GM18502 (cell line): ENCODE data around the gene CT55.
A peak's percentile ranks its signal among the peaks of the same experiment; 100 is the strongest.
"Not testable (repeated sequence)": the region's sequence is repeated elsewhere in the genome, so short reads cannot be mapped to it uniquely, and the experiment has no call there.

Source experiments
- ATAC-seq: cut with Tn5 transposase; IDR thresholded peaks from one replicate; pipeline ENCODE4 v1.9.1; 2021; ENCODE audit warnings: mild to moderate bottlenecking; ENCODE audit not compliant: unreplicated experiment, poor library complexity

Gene CT55

DNA sequence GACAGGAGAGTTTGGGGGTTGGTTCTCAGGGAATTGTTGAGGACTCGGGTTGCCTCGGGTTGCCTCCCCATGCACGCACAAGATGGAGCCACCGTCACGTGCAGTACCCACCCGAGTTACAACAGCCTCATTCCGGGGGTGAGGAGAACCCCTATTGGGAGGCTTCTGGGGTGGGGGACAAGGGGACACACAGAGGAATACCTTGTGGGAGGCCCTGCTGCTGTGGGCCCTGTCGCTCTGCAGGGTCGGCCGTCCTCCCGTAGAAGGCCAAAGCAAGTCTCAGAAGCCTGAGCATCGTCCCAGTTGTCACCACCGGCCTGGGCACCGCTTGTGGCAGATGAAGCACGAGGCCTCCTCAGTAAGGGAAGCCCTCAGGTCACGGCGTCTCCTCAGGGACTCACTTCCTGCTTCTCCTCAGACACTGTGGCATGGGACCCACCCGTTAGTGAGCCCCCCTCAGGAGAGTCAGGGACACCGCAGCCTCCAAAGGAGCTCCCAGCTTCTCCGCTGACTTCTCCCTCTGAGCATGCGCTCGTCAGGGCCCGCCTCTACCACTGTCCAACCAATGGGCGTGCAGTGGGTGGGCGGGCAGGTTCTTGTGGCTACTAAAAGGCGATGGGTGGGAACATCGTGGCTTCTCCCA lies at the start of gene CT55:
Gene CT55 (minus strand): TSS at position 522 of the 643 bp plus-strand sequence. CDS start 227 bp downstream, at position 295.
- ATAC-seq = no peak

DNA sequence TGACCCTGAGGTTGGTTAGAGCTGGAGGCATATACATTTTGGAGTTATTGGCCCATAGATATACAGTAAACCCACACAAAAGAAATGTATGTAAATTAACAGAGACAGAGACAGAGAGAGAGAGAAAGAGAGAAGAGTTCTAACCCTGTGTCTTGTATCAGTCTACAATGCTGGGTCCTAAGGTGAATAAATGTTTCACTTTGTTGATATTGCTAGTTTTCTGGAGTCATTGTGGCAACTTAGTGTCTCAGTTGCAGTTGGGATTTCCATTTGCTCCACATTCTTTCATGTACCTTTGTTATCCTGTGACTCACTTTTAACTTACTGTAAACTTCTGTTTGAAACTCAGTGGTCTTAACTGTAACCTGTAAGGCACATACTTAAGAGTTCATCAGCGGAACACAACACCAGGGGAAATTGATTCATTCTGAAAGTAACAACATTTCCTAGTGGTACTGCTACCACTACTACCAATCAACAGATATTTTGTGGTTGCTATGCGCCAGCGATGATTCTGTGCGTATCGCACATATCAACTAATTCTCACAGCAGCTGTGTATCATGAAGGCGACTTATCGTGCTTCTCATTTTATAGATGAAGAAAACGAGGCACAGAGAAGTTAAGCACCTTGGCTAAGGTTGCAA lies 42.1 kb upstream of the CT55 start:
- peak; percentile 86 for ATAC-seq

GRCh38 chrX:135206427-135206826 lies 35.2 kb upstream of the CT55 start:
- ATAC-seq = not testable (repeated sequence)

- ATAC-seq = no peak
Measured at GRCh38 chrX:135200297-135200696, 29.1 kb upstream of the CT55 start.

DNA sequence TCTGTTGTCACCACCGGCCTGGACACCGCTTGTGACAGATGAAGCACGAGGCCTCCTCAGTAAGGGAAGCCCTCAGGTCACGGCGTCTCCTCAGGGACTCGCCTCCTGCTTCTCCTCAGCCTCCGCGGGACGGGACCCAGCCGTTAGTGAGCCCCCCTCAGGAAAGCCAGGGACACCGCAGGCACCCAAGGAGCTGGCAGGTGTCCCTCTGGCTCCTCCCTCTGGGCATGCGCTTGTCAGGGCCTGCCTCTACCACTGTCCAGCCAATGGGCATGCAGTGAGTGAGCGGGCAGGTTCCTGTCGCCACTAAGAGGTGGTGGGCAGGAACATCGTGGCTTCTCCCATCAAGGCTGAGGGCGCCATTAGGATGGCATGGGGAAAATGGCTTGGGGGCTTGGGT lies 23.5 kb upstream of the CT55 start:
- no peak for ATAC-seq

DNA sequence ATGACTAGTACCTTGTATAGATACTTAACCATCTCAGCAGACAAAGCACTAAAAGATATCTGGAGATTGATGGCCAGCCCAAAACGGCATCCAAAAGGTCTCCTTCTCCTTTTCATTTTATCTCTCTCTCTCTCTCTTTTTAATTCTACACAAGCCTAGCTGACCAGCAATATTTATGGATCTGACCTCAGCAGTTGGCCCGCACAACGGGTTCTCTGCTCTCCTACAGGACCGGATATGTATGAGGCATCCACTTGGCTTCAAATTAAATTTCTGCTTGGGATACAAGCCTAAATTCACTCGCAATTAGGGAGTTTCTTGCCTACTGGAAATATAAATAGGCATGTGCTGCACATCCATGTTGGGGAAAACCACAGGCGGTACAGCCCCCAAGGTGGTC lies 22.5 kb upstream of the CT55 start:
- ATAC-seq = no peak

DNA sequence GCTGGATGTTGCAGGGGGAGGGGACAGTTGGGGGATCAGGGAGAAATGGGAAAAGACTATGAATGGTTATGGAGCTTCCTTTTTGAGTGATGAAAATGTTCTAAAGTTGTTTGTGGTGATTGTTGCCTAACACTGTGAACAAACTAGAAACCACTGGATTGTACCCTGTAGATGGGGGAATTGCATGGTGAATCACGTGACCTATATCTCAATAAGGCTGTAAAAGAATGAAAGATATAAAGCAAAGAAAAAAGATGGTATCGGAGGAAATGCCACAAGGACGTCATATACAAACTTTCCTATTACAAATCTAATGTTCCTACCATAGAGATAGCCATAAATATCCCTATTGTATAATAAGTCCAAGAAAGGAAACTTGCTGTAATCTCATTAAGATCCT lies 20.6 kb upstream of the CT55 start:
- ATAC-seq = no peak

GRCh38 chrX:135185795-135186443 lies 14.7 kb upstream of the CT55 start:
- peak; percentile 90 for ATAC-seq

DNA sequence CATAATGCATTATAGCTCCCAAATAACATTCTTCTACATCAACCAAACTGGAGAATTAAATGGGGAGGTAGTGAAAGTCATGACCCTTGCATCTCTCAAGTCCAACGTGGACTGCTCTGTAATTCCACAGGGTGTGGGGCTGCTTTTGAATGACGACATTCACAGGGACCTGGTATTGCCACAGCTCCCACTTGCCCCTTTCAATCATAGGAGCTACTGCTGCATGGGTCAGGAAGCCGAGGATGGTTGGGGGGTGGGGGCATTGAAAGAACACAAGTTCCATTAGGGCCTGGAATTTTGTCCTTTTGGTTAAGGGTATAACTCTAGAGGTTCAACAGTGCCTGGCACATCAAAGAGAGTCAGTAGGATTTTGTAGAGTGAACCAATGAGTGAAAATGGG lies 7.4 kb upstream of the CT55 start:
- ATAC-seq = no peak

DNA sequence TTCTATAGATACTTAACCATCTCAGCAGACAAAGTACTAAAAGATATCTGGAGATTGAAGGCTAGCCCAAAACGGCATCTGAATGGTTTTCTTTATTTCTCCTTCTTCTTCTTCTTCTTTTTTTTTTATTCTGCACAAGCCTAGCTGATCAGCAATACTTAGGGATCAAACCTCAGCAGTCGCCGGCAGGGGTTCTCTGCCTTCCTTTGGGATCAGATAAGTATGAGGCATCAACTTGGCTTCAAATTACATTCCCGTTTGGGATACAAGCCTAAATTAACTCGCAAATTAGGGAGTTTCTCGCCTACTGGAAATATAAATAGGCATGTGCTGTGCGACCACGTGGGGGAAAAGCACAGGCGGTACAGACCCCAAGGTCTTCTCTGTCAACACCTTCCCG lies 730 bp downstream of the CT55 start:
- ATAC-seq = no peak

GRCh38 chrX:135169534-135169933 lies 1.7 kb downstream of the CT55 start:
- ATAC-seq = not testable (repeated sequence)

DNA sequence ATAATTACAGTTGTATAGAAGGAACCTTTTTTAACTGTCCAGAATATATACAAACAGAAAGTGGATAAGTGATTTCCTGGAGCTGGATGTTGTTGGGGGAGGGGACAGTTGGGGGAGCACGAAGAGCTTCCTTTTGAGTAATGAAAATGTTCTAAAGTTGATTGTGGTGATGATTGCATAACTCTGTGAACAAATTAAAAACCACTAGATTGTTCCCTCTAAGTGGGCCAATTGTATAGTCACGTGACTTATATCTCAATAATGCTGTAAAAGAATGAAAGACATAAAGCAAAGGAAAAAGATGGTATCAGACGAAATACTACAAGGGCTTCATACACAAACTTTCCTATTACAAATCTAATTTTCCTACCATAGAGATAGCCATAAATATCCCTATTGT lies 2.7 kb downstream of the CT55 start:
- no peak for ATAC-seq

DNA sequence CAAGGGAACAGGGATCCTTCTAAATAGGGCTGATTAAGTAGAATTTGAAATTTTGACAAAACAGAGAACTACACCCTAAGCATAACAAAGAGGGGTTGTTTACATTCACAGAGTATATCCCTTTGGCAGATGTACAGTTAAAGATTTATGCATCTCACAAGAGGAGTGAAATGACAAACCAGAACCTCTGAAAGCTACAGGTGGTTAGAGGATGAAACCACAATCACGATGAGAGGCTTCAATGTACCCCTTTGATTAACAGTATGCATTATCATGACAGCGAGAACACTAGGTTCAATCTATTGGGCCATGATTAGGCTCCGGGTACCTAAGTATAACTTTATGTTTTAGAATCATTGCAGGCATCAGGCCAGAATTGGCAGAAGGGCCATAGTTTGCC lies 16.5 kb downstream of the CT55 start:
- ATAC-seq = not testable (repeated sequence)

- not testable (repeated sequence) for ATAC-seq
Measured at GRCh38 chrX:135126145-135126544, 45.1 kb downstream of the CT55 start.

DNA sequence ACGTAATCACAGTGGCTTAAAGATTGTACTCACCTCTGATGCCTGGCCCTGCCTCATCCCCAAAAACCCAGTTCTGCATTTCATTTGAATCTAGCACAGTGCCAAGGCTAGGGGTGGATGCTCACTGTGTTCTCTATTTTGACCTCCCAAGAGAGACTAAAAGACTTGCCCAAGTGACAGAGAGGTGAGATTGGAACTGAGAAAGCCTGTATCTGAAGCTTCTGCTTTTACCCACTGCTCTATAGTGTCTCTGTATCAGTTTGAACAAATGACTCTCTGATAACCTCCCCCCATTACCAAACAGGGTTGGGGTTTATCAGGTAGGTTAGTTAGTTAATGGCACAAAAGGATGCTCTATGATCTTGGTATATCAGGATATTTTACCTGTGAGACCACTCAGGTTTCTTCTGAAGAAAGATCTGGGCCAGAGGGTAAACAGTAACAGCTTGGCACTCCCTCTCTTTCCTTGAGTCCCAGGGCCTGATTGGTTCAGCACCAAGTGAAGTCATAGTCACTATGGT lies 51.1 kb downstream of the CT55 start, which contains the start of gene ETDB:
Gene ETDB (minus strand): TSS at position 471 of the 521 bp plus-strand sequence. CDS start 1,265 bp downstream, outside the sequence.
- ATAC-seq = not testable (repeated sequence)

DNA sequence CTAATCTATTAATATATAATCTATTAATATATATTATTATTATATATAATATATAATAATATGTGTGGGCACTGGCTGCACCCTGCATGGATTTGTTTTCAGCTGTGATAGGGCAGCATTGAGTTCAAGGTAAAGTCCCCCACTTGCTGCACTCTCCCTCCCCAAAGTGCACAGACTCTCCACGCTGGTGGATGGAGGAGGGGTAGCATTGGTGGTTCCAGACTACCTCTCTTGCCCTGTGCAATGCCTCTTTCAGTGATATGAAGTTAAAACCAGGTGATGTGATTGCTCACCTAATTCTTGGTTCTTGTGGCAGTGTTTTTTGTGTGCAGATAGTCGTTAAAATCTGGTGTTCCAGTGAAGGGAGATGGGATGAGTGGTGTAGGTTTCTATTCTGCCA lies 55.1 kb downstream of the CT55 start:
- not testable (repeated sequence) for ATAC-seq

DNA sequence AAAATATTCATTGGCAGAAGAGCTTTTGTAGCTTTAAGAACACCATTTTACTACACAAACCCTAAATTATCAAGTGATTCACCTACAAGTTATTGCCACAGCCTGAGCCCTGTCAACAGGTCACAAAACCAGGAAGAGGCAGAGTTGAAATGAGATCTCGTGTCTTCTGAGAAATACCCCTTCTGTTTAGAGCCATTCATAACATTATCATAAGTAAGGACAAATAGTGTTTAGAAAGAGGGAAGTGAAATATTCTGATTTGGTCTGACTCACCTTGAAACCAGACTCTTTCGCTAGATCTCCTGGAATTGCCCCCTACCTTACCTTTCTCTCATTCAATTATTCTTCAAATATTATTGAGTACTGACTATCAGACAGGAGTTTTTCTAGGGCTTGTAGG lies 56.8 kb downstream of the CT55 start:
- ATAC-seq = peak; percentile 97

- ATAC-seq = no peak
Measured at GRCh38 chrX:135112743-135113142, 58.5 kb downstream of the CT55 start.

DNA sequence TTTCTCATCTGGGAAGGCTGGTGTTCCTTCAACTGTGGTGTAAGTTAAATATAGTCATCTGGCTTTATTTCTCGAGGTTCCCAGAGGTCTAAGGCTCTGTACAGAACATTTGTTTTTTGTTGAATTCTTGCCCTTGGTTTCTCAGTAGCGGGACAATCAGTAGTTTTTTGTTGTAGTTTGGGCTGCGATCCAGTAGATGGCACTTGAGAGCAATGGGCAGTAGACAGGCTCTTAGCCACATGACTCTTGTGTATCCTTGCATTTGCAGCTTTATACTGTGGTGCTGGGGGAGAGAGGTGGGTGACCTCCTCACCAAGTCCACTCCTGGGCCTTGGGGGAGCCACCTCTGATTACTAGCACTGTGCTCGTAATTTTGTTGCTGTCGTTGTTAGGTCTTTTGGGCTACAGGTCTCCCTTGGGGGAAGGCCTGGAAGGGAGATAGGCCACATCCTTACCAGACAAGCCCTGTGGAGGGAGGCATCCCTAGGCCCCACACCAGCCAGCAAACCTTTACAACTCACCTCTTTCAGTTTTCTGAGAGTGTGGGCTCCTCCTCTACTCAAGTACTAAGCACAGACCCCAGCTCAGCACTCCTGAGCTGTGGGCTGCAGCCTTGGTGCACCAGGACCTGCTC lies 59.0 kb downstream of the CT55 start:
- no peak for ATAC-seq

- ATAC-seq = no peak
Measured at GRCh38 chrX:135109554-135109953, 61.6 kb downstream of the CT55 start.
